MM.1S (cell line): ENCODE results near the gene TAF5.

Source experiments
- DNase-seq: peaks from one replicate; pipeline ENCODE4 v3.0.0-alpha.2; 2015
- H2AFZ ChIP-seq: fragments of 300-600 bp; sonication (generic); 2 replicates; pipeline ENCODE4 v1.6.0; 2016; ENCODE audit warnings: antibody characterized with exemption, low read length
- H3F3A ChIP-seq: fragments of 300-600 bp; sonication (generic); 2 replicates; pipeline ENCODE4 v1.6.1; 2016; ENCODE audit warnings: mild to moderate bottlenecking, antibody characterized with exemption, low read length, moderate library complexity, mixed read lengths; ENCODE audit not compliant: insufficient read depth
- H3K27ac ChIP-seq: fragments of 300-600 bp; sonication (generic); 2 replicates; pipeline ENCODE4 v1.5.1; 2016; ENCODE audit warnings: mild to moderate bottlenecking, low read length
- H3K27me3 ChIP-seq: fragments of 300-600 bp; sonication (generic); replicated peaks from 2 replicates; pipeline ENCODE4 v1.6.0; 2016; ENCODE audit warnings: low read length; ENCODE audit not compliant: insufficient read depth
- H3K36me3 ChIP-seq: fragments of 300-600 bp; sonication (generic); replicated peaks from 2 replicates; pipeline ENCODE4 v1.6.1; 2016; ENCODE audit warnings: mild to moderate bottlenecking, low read length, mixed read lengths; ENCODE audit not compliant: insufficient read depth
- H3K4me1 ChIP-seq: fragments of 300-600 bp; sonication (generic); 2 replicates; pipeline ENCODE4 v1.6.1; 2016; ENCODE audit warnings: low read length, mixed read lengths
- H3K4me2 ChIP-seq: fragments of 300-600 bp; sonication (generic); 2 replicates; pipeline ENCODE4 v1.6.0; 2016; ENCODE audit warnings: low read depth, low read length
- H3K4me3 ChIP-seq: fragments of 300-600 bp; sonication (generic); 2 replicates; pipeline ENCODE4 v1.5.1; 2016; ENCODE audit warnings: low read length, mixed read lengths
- H3K79me2 ChIP-seq: fragments of 300-600 bp; sonication (generic); 2 replicates; pipeline ENCODE4 v1.6.1; 2016; ENCODE audit warnings: mixed run types, low read length, mixed read lengths
- H3K9ac ChIP-seq: fragments of 300-600 bp; sonication (generic); 2 replicates; pipeline ENCODE4 v1.6.1; 2016; ENCODE audit warnings: low read length, mixed read lengths
- H3K9me2 ChIP-seq: fragments of 300-600 bp; sonication (generic); replicated peaks from 2 replicates; pipeline ENCODE4 v1.6.1; 2016; ENCODE audit warnings: mild to moderate bottlenecking, low read length, mixed read lengths; ENCODE audit not compliant: insufficient read depth
- H3K9me3 ChIP-seq: fragments of 300-600 bp; sonication (generic); replicated peaks from 2 replicates; pipeline ENCODE4 v1.6.1; 2016; ENCODE audit warnings: mild to moderate bottlenecking, low read length, mixed read lengths; ENCODE audit not compliant: insufficient read depth
- H4K20me1 ChIP-seq: fragments of 300-600 bp; sonication (generic); 2 replicates; pipeline ENCODE4 v1.6.1; 2016; ENCODE audit warnings: mild to moderate bottlenecking, low read length, moderate library complexity, mixed read lengths; ENCODE audit not compliant: insufficient read depth
- EZH2 ChIP-seq: fragments of 300-600 bp; sonication (generic); optimal IDR thresholded peaks from 2 replicates; pipeline ENCODE3; 2017; ENCODE audit warnings: low read depth, mild to moderate bottlenecking, antibody characterized with exemption, low read length, mixed read lengths
- EZH2phosphoT487 ChIP-seq: fragments of 300-600 bp; sonication (generic); IDR thresholded peaks from 2 replicates; pipeline ENCODE4 v1.6.1; 2018; ENCODE audit warnings: antibody characterized with exemption, low read length
- TF ChIP-seq, protein P1 (sequence below): fragments of 300-600 bp; sonication (generic); IDR thresholded peaks from 2 replicates; pipeline ENCODE4 v1.5.1; 2016; ENCODE audit warnings: antibody characterized with exemption, low read length, mixed read lengths

The TAF5 gene

DNA sequence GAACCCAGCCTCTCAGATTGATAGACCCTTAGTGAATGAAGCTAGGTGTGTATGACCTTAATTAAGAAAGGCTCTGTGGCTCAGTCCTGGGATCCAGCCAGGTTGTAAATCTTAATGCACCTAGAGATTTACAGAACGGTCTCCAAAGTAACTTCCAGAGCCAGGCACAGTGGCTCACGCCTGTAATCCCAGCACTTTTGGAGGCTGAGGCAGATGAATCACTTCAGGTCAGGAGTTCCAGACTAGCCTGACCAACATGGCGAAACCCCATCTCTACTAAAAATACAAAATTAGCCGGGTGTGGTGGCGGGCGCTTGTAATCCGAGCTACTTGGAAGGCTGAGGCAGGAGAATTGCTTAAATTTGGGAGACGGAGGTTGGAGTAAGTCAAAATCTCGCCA lies 60.1 kb downstream of the TAF5 start:
- Histone ChIP-seq H3K27me3 (no peaks in the 10 kb centered on the region), H3K4me1 (no peaks in the 10 kb centered on the region), H4K20me1 (no peaks in the 10 kb centered on the region), H3K4me3 (no peak overlapping the region), H3F3A (no peaks in the 10 kb centered on the region), H3K9me2 (no peaks in the 10 kb centered on the region), H3K36me3 (peaks cover 10% of the 10 kb centered on the region), H2AFZ (no peak overlapping the region), H3K27ac (no peak overlapping the region), H3K9me3 (no peaks in the 10 kb centered on the region), H3K4me2 (no peak overlapping the region), H3K79me2 (0 out of 2 replicates have a peak, but pooled peaks cover 2% of the 10 kb centered on the region), H3K9ac (no peak overlapping the region)
- no peak for DNase-seq
- TF ChIP-seq EZH2 (no peak), EZH2phosphoT487 (no peak)
- TF ChIP-seq, protein P1, sequence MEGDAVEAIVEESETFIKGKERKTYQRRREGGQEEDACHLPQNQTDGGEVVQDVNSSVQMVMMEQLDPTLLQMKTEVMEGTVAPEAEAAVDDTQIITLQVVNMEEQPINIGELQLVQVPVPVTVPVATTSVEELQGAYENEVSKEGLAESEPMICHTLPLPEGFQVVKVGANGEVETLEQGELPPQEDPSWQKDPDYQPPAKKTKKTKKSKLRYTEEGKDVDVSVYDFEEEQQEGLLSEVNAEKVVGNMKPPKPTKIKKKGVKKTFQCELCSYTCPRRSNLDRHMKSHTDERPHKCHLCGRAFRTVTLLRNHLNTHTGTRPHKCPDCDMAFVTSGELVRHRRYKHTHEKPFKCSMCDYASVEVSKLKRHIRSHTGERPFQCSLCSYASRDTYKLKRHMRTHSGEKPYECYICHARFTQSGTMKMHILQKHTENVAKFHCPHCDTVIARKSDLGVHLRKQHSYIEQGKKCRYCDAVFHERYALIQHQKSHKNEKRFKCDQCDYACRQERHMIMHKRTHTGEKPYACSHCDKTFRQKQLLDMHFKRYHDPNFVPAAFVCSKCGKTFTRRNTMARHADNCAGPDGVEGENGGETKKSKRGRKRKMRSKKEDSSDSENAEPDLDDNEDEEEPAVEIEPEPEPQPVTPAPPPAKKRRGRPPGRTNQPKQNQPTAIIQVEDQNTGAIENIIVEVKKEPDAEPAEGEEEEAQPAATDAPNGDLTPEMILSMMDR = no peak

DNA sequence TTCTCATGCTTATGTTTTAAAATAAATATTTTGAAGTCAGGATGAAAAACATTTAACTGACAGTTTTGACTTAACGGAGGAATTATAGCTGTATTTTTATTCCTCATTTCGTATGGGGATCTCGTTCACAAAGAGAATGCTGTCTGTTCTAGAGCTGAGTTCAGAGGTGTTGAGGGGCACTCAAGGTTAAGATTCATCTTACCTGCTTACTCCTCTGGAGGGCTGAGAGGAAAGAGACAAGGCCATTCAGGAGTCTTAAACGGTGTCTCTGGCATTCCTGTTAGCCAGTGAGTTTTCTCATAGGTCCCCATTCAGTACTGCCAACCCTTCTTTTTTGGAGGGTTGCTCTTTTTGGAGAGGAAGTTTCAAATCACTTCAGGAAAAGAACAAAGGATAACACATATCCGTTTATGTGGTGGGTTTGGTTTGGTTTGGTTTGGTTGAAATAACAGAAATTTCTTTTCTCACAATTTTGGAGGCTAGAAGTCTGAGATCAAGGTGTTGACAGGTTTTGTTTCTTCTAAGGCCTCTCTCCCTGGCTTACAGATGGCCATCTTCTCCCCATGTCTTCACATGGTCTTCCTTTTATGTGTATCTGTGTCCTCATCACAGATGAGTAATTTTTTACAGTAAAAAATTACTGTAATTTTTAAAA lies 61.3 kb downstream of the TAF5 start:
- TF ChIP-seq EZH2 = no peak
- TF ChIP-seq, protein P1 = no peak
- no peak for TF ChIP-seq EZH2phosphoT487
- H3K36me3 ChIP-seq = peaks cover 10% of the 10 kb centered on the region
- no peaks in the 10 kb centered on the region for H3K4me1 ChIP-seq
- H2AFZ ChIP-seq = no peak overlapping the region
- no peak overlapping the region for H3K9ac ChIP-seq
- H3K4me3 ChIP-seq = no peak overlapping the region
- no peak overlapping the region for H3K27ac ChIP-seq
- no peaks in the 10 kb centered on the region for H3K9me3 ChIP-seq
- no peaks in the 10 kb centered on the region for H4K20me1 ChIP-seq
- no peak overlapping the region for H3K4me2 ChIP-seq
- H3K27me3 ChIP-seq = no peaks in the 10 kb centered on the region
- H3K79me2 ChIP-seq = 0 out of 2 replicates have a peak, but pooled peaks cover 2% of the 10 kb centered on the region
- H3F3A ChIP-seq = no peaks in the 10 kb centered on the region
- no peaks in the 10 kb centered on the region for H3K9me2 ChIP-seq
- no peak for DNase-seq

DNA sequence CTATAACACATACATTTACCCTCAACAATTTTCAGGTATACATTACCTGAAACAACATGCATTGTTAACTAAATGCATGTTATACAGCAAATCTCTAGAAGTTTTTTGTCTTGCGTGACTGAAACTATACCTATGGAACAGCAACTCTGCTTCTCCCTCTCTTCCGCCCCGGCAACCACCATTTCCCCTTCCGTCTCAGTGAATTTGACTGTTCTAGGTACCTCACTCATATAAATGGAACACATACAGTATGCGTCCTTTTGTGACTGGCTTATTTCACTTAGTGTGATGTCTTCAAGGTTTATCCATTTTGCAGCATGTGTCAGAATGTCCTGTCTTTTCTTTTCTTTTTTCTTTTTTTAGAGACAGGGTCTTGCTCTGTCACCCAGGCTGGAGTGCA lies 61.9 kb downstream of the TAF5 start:
- H3K36me3 ChIP-seq = peaks cover 8% of the 10 kb centered on the region
- H3K9ac ChIP-seq = no peak overlapping the region

More for the DNA sequence above, 61.9 kb downstream of the TAF5 start:
- Histone ChIP-seq H3K79me2 (0 out of 2 replicates have a peak, but pooled peaks cover 2% of the 10 kb centered on the region), H4K20me1 (no peaks in the 10 kb centered on the region), H3K27me3 (no peaks in the 10 kb centered on the region), H2AFZ (no peak overlapping the region), H3K27ac (no peak overlapping the region), H3K4me1 (no peaks in the 10 kb centered on the region), H3K4me2 (no peak overlapping the region), H3K9me2 (no peaks in the 10 kb centered on the region), H3K4me3 (no peak overlapping the region), H3K9me3 (no peaks in the 10 kb centered on the region), H3F3A (no peaks in the 10 kb centered on the region)
- TF ChIP-seq EZH2phosphoT487 (no peak), EZH2 (no peak)
- TF ChIP-seq, protein P1 = no peak
- DNase-seq = no peak
